ENCODE results near the gene CELF2.
"Not testable (repeated sequence)": the region's sequence is repeated elsewhere in the genome, so short reads cannot be mapped to it uniquely, and the experiment has no call there.

Gene CELF2

DNA sequence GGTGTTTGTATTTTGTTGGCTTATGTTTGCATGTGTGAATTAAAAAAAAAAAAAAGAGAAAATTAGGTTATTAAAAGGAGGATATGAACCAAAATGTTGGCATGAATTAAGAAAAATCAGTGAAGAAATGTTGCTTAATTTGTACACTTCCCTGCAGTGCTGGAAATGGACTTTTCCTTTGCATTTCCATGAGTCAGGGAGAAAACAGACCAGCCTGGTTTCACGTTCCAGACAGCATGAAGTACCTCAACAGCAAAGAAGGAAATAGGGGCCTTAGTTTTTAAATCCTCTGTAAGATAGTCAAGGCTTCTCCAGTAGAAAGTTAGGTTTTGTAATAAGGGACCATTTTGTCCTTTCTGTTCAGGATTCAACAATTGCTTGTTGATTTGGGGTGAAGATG lies 159.7 kb downstream of the CELF2 start:
- peak; percentile 20 for DNase-seq

DNA sequence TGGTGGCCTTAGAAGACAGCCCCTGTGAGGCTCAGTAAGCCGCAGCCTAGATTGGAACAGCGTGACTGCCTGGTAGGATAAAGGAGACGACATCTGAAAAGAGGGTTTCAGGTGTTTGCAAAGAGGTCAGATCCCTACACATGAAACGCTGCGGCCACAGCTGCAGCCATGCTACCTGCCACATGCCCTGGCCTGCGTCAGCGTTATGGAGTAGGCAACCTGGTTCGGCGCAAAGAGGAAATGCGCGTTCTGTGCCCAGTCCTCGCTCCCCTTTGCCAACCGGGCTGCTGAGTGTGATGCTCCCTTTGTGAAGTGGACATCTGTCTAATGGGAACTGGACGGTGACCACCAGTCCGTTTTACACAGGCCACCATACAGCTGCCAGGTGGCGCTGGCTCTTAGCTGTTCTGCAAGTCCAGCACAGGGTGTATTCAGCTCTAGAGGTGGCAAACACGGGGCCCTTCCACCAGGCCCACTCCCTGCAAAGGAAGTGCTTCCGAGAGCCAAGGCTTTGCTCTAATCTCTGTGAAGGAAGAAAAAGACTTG lies 160.3 kb downstream of the CELF2 start:
- no peak for DNase-seq

DNA sequence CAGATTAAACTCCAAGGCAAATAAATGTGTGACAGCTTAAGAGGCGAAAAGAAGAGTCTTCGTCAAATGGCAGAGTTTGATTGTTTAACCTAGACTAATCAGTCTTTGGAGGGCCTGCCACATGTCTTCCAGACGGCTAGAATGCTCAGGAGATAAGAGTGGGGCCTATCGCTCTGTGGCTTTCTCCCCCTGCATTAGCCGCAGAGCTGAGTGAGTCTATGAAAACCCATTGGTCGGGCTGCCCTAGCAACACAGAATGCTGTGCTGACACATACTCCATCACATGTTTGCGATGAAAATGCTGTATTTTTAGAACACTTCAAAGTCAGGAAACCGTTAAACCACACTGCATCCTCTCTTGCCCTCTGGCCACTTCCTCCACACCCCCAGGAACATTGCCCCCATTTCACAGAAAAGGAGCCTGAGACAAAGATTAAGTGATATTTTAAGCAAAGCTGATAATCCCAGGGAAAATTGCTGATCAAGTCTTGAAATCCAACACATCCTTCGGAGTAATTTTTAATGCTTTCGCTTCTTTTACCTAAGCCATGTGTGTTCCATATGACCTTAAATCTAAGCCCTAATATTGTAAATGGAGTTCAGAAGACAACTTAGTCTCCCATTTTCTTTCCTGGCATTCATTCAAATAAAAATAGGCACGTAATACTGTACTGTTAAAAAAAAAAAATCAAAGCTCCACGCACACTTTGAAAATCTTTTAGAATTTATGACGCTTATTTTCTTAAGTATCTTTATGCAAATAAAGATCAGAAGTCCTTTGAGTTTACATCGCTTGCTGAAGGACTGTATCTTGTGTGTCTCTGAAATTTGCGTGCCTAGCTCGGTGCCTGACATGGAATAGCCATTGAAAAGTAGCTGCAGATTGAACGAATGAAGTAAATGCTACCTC lies 161.2 kb downstream of the CELF2 start:
- peak; percentile 81 for DNase-seq

DNA sequence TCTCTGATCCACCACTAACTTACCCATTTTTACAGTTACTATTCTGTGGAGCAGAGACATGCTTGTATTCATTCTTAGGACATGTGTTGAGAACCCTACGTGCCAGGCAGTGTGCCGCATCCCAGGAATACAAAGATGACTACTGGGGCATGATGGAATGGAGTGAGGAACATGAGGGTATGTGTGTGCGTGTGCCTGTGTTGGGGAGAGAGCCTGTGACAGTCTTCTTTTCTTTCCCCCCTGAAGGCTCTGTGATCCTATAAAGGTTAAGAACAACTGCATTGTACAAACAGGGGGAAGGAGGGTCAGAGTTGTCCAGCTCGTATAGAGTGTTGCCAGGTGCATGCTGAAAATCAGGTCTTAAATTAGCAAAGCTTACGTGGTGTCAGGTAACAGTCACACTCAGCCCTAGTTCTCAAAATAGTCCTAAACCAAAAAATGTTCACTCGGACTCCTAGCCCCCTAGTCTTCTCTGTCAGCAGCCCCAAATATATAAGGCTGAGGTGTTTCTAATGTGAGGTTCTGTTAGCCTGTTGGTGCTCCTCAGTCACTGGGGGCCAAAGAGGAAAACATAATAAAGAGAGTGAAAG lies 161.9 kb downstream of the CELF2 start:
- DNase-seq = no peak

DNA sequence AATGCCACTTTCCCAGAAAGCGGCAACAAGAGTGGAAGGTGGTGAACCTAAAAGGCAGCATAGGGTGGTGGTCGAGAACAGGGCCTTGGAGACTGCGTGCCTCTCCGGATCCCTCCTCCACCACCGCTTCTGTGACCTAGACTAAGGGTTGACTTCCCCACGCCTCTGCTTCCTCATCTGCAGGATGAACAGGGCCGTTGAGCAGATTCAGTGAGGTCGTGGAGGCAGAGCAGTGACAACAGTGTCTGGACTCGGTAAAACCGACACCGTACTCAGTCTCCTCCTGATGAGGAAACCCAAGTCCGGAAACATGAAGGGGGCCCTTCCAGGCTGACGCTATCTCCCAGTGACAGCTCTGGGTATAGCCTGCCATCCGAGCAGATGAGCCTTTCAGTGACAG lies 162.6 kb downstream of the CELF2 start:
- no peak for DNase-seq

DNA sequence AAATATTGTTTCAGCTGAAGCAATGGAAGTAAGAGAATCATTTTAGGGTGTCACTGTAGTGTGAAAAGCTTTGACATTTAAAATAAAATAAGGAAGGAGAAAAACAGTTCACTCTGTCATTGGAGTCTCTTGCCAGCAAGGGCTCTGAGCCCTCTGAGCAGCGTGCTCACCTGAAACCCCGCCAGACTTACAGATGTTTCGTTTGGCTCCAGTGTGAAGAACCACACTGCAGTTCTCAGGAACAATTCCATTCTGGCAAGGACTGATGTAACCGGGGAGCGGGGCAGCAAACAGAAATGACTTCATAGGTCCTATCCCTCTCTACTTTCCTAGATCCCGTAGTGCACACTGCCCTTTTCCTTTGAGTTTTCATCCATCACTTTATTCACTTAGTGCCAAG lies 164.3 kb downstream of the CELF2 start:
- DNase-seq = no peak

DNA sequence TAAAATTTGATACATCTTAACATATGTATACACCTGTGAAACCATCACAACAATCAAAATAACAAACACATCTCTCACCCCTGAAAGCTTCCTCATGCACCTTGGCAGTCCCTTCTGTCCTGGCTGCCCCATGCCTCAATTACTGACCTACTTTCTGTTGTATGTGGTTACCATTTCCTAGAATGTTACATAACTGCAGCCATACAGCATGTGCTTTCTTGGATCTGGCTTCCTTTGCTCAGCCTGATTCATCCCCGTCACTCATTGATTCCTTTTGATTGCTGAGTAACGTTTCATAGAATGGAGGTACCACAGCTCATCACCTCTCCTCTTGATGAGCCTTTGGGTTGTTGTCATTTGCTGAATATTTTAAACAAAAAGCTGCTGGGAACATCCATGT lies 165.3 kb downstream of the CELF2 start:
- no peak for DNase-seq

DNA sequence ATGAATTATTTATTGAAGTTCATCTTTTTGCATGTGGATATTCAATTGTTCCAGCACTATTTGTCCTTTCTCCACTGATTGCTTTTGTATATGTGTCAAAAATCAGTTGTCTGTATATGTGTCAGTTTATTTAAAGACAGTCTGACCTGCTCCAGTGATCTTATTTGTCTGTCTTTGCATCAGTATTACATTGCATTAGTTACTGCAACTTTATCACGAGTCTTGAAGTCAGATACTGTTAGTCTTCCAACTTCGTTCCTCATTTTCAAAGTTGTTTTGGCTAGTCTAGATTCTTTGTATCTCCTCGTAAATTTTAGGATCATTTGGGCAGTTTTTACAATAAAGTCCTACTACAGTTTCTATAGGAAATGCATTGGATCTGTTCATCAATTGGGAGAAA lies 166.4 kb downstream of the CELF2 start:
- DNase-seq = no peak

DNA sequence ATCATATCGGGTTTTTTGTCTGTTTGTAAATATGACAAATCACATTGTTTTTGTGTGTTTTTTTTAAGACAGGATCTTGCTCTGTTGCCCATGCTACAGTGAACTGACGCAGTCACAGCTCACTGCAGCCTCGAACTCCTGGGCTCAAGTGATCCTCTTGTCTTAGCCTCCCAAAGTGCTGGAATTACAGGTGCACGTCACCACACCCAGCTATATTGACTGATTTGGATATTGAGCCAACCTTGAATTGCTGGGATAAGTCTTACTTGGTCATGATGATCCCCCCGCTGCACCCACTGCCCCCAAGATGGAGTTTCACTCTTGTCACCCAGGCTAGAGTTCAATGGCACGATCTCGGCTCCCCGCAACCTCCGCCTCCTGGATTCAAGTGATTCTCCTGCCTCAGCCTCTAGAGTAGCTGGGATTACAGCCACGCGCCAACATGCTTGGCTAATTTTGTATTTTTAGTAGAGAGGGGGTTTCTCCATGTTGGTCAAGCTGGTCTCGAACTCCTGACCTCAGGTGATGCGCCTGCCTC lies 167.5 kb downstream of the CELF2 start:
- not testable (repeated sequence) for DNase-seq

DNA sequence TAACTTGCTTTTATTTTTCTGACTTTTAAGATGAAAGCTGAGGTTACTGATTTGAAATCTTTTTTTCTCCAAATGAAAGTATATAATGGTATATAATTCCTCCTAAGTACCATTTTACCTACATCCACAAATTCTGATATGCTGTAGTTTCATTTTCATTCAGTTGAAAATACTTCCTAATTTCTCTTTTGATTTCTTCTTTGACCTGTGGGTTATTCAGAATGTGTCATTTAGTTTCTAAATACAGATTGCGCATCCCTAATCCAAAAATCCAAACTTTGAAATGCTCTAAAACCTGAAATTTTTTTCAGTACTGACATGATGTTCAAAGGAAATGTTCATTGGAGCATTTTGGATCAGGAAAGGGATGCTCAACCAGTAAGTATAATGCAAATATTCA lies 168.7 kb downstream of the CELF2 start:
- no peak for DNase-seq

DNA sequence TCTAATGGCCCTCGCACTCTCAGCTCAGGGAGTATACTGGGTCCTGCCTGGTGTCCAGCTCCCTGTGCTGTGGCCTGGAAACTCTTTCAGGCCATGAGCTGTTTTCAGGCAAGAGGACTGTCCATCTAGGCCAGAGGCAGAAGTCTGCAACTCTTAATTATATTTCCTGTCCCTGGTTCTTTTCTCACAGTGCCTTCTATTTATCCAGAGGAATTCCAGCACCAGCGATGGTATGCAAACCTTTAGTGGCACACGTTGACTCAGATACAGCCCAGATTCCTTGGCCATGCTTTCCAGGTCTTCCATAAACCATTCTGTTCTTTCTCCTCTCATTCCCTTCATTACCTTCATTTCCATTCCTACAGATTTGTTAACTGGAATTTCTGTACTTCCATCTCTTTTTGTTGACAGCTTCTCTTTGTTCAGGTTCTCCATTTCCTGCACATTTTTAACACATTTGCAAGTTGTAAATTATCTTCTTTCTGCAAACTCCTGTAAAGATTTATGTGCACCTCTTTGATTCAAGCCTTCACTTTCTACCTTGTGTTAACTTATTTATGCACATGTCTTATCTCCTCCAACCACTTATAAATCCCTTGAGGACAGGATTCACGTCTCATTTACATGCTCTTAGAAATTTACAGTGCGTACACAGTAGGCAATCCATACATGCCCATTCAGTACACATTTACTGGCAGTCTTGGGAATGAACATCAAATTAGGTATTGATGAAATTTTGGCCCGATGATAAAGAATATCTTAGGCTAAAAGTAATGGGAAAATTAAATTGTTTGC lies 172.1 kb downstream of the CELF2 start:
- no peak for DNase-seq

DNA sequence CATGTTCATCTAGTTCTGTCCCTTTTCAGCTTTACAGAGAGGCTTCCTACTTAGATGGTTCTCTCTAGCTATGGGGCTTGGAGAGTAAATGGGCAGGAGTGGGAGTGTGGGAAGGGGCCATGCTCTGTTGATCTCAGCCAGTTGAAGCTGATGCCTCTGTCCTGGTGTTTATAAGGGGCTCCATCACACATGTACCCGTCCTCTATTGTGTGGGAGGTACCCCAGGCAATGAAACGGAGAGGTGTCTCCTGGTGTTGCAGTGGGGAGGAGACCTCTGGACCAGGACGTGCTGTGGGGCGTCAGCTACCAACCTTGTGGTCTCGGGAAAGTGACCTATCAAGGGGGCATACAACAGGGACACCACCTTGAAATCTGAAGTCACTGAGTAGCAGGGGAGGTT lies 173.5 kb downstream of the CELF2 start:
- DNase-seq = no peak

DNA sequence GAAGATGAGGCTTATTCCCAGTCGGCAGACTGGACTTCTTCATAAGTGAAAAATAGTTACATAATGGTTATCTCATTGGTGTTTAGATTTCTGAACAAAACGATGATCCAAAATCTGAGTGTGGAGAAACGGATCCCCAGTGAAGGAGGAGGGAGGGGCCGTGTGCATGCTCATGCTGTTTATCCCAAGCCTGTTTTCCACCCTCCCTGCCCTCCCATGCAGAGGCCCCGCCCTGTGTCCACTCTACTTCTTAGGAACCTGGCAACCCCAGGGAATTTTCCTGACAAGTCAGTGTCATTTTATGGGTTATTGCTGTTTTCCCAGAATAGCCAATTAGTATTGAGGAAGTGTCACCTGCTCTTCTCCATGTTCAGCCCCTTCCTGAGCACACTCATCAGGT lies 174.0 kb downstream of the CELF2 start:
- DNase-seq = no peak

DNA sequence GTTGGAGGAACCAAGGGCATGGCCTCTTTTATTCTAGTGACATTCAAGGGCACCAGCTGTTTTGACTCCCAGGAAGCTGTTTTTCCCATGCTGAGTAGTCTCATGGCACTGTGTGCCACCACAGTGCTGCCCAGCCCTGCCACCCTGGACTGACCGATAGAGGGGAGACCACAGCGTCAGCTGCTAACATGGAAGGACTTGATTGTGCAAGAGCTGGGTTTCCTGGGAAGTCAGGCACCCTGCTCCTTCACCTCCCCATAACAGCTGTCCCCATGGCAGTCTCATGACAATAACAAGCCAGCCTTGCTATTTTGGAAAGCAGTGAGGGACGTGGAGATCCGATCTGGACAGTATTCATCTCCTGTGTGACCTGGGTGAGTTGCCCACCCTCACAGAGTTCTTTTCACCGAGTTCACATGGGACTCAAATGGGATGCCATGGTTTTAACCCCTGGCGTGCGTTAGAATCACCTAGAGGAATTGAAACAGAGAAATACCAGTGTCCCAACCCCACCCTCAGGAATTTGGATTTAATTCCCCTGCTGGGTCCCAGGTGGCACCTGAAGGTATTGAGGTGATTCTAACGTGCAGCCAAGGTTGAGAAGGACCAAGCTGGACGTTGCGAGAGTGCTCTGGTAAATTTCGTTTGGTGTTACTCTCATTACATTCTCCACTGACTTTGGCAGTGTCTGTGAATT lies 174.8 kb downstream of the CELF2 start:
- no peak for DNase-seq

DNA sequence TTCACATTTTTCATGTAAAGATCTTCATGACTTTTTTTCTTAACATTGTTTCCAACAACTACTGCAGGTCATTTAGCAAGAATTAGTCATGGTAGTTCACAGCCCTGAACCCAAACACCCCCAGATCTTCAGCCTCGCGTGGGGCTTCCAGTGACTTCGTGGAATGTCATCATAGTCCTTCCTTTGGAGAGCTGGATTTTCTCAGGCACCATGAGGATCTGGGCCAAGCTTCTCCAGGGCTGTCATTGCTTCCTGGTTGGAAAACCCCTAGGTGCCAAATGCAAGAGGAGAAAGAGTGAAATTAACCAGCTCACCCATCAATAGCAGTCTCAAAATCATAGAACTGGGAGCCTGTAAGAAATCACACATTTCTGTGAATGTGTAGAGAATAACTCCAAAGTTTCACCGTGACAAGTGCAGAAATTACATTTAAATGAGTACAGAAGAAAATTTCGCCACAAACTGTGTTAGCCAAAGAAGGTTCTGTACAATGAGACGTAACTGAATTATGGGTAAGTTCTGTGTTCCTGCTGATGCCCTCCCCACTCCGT lies 175.4 kb downstream of the CELF2 start:
- no peak for DNase-seq

DNA sequence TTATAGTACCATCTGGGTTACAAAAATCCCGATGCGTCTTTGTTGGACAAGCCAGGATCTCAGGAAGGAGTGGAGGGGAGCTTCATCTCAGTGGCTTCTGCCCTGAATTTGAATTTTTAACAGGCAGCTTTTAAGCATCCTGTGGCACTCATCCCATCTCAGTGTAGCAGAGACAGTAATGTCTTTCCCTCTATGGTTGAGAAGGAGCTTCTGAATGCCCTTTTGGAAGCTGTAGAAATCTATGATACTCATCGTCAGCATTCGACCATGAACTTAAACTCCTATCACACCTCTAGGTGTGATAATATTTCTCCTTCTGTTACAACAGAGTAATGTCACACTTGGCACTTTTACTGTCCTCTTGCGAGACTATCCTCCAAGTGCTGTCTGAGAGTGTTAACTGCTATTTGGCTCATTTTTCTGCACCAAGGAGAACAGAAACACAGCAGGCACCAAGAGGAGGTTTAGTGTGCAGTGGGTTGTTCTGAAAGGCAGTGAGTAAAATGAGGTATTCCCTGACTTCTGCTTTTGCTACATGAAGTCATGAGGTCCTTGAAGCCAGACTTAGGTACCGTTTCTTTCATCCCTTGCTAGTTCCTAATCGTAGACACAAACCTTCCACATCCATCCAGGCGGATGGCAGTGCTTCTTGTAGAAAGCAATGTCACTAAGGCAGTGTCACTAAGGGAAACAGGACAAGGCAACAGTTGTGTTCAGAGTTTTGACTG lies 177.4 kb downstream of the CELF2 start:
- DNase-seq = no peak

DNA sequence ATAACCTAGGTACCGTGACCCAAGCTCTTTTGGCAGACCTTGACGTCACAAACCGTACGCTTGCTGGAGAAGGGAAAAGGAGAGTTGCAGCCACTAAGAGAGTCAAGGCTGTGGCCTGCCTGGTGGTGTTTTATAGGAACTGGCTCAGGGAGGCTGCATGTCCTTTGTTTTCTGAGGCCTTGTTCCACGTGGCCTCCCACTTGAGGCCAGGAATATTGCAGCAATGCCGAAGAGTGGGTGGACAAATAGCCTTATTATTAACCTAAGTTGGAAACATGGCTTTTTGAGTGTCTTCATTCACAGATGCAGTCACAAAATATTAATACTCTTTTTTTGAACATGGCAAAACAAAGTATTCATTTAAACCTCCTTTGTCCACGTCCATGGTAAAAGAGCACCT lies 178.0 kb downstream of the CELF2 start:
- no peak for DNase-seq

DNA sequence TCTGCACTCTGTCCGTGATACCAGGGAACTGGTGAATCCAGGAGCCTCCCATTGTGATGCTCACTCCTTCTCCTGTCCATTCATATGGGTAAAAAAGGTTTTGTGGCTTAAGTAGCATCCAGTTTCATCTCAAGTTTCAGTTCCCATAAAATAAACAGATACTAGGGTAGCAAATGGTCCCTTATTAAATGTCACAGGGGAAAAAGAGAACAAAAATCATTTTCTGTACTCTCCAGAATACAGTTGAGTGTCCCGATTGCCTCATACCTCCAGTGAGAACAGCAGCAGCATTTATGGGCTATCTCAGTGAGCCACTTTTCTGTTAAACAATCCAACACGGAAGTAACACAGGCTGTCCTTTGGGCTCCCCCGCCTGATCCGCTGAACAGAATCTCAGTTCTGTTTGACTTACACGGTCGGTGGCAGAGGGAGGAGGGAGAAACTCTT lies 179.6 kb downstream of the CELF2 start:
- peak; percentile 15 for DNase-seq

DNA sequence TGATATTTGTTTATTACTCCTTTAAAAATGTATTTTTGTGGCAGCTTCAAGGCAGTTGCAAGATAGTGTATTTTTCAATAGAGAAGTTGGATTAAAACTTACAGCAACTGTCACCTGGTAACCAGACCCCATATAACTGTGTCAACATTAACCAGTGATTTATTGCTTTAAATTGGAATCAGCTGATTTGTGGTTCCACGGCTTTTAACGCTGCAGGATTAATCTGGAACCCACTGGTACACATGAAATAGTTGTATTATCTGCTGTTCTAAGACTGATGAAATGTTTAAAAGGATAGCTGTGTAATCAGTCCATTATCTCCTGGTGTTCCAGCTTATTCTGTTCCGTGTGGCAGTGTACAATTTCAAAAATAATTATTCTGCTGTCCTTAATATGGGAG lies 180.2 kb downstream of the CELF2 start:
- DNase-seq = peak; percentile 51

DNA sequence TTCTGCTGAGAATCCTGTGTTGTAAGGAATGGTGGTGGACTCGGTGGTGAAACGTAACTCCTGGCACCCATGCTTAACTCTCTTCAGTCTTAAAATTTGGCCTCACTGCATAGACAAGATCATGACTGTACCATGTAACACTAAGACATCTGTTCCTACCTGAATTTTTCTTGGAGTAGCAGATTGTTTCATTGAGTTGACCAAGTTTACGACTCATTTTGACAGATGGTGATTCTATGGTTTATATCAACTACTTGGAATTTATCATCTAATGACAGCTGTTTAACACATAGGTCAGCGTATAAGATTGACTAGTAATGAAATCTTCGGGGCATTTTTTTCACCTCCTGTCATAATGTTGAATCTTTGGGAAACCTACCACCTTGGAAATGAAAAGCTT lies 184.2 kb downstream of the CELF2 start:
- no peak for DNase-seq

DNA sequence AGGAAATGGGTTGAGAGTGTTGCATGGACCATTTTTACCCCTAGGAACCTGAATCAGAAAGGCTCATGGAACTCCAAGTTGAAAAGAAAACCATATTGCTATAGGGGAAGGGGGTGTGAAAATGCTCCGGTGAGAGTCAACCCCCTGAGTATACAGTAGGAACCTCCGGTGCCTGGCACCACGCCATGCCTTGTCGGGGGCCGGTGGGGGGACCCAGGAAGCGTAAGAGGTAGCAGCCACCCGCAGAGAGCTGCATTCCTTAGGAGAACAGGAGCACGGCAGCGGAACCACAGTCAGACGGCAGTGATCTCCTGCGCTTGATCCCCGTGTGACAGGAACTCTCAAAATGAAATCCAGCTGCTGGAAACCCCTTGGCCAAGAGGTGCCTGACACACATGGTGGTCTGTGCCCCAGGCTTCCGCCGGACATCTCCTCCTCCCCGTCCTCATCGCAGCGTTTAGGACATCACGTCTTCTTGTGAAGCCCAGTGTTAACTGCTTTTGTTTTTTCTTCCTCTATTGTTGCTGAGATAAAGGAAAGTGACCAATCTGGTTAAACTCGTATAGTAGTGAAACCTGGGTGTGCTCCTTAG lies 186.8 kb downstream of the CELF2 start:
- no peak for DNase-seq

All from fibroblast of skin of abdomen (primary cell).